GM10266 (cell line): ENCODE measurements around the gene WNT10A.

ENCODE experiments used
- DNase-seq: peaks from one replicate; pipeline ENCODE4 v3.0.0; 2012; ENCODE audit errors: extremely low spot score
- CTCF ChIP-seq: IDR thresholded peaks from 2 replicates; pipeline ENCODE4 v1.5.1; 2012; ENCODE audit warnings: mild to moderate bottlenecking, low read depth; ENCODE audit not compliant: control insufficient read depth, insufficient read depth; ENCODE audit errors: missing control alignments

WNT10A gene

GRCh38 chr2:218882461-218882816 lies 1.8 kb downstream of the WNT10A start:
- no peak for TF ChIP-seq CTCF
- DNase-seq: no peak

- TF ChIP-seq CTCF: no peak
- no peak for DNase-seq
These were observed 2.3 kb downstream of the WNT10A start for GRCh38 chr2:218882866-218883366.

- DNase-seq: peak; percentile 78
- no peak for TF ChIP-seq CTCF
These were observed 3.1 kb downstream of the WNT10A start for GRCh38 chr2:218883491-218884490.

- no peak for TF ChIP-seq CTCF
These were observed 3.9 kb downstream of the WNT10A start for GRCh38 chr2:218884519-218884918.

GRCh38 chr2:218885981-218886947 lies 5.6 kb downstream of the WNT10A start:
- peak; percentile 85 for DNase-seq
- TF ChIP-seq CTCF: no peak

More at GRCh38 chr2:218884519-218884918, 3.9 kb downstream of the WNT10A start:
- DNase-seq: no peak

- no peak for TF ChIP-seq CTCF
- no peak for DNase-seq
These were observed 6.4 kb downstream of the WNT10A start for GRCh38 chr2:218887079-218887478.
